ENCODE data around the gene MRPL12.

Gene MRPL12

DNA sequence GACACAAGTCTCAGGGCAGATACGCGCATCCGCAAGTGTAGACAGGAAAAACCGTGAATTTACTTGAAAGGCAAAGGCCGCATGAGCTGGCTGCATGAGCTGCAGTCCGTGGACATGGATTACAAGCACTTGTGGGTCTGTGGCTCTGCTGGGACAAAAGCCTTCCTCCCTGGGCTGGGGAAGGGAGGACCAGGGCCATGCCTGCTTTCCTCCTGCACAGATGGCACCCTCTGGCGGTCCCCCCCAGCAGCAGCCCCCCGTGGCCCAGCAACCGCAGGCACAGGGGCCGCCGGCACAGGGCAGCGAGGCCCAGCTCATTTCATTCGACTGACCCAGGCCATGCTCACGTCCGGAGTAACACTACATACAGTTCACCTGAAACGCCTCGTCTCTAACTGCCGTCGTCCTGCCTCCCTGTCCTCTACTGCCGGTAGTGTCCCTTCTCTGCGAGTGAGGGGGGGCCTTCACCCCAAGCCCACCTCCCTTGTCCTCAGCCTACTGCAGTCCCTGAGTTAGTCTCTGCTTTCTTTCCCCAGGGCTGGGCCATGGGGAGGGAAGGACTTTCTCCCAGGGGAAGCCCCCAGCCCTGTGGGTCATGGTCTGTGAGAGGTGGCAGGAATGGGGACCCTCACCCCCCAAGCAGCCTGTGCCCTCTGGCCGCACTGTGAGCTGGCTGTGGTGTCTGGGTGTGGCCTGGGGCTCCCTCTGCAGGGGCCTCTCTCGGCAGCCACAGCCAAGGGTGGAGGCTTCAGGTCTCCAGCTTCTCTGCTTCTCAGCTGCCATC lies 1.7 kb upstream of the MRPL12 start:
- no peak for DNase-seq (ENCODE audit: low read depth in 2 of 2)

DNA sequence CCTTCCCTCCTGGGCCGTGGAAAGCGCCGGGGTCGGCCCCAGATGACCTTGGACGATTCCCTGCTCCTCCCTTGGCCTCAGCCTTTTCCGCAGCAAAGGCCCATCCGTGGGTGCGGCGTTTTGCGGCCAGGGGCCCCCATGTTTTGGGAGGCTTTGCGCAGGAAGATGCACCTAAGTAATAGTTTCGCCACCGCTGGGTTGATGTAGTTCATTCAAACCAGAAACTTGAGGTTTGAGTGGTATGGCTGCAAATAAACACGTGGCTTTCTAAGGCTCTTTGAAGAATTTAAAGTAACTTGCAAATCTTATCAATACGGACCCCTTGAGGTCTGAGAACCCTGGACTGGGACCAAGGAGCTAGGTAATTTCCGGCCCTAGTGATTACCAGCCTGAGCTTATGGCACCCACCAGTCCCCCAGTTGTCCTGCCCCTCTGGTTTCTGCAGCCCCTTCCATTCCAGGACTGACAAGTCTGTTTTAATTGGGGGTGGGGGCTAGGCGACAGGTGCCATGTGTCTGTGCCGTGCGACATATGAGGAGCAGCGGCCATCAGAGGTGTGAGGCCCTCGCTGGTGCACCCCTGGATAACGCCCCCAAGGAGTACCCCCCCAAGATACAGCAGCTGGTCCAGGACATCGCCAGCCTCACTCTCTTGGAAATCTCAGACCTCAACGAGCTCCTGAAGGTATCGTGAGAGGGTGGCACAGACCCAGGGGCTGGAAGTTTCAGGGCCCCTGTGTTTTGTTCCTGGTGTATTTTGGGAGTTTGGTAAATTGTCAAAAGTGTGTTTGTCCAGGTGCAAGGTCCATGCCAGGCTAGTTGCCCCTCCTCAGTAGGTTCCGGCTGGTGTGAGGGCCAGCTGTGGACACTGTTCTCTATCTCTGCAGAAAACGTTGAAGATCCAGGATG lies 834 bp downstream of the MRPL12 start:
- no peak for DNase-seq (ENCODE audit: low read depth in 2 of 2)

DNA sequence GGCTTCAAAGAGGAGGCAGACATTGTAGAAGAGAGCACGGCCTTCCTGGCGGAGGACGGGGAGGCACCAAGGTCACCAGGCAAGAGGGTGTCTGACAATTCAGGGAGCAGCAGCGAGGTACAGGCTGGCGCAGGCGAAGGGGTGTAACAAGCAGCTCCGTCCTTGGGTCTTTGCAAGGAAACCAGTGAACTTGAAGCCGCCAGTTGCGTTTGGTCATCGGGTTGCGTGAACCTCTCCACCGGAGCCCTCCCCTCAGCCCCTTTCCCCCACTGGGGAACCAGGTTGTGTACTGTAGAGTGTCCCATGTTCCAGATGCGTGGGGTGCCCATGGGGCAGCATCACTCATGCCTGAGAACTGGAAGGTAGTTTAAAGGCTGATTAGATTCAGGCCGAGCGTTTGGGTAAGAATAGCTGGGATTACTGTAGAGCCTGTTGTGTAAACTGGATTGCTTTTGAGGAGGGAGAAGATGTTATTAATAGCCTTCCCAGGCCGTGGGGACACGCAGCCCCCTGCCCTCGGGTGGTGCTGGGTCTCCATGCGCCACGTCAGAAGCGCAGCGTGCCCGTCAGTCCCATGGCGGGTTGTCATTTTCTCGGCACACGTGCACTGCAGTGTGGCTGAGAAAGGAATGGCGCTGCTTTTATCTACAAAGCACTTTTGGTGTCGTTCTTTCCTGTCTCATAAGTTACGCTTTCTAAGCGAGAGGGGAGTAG lies 2.5 kb downstream of the MRPL12 start:
- no peak for DNase-seq (ENCODE audit: low read depth in 2 of 2)

DNA sequence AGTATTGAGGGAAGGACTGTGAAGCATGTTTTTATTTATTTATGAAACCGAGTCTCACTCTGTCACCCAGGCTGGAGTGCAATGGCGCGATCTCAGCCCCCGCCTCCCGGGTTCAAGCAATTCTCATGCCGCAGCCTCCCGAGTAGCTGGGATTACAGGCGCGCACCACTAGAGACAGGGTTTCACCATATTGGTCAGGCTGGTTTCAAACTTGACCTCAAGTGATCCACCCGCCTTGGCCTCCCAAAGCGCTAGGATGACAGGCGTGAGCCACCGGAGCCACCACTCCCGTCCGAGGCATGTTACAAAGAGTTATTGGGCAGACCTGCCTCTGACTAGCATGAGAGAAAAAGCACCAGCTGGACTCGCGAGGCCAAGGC lies 3.1 kb downstream of the MRPL12 start:
- no peak for DNase-seq (ENCODE audit: low read depth in 2 of 2)

DNA sequence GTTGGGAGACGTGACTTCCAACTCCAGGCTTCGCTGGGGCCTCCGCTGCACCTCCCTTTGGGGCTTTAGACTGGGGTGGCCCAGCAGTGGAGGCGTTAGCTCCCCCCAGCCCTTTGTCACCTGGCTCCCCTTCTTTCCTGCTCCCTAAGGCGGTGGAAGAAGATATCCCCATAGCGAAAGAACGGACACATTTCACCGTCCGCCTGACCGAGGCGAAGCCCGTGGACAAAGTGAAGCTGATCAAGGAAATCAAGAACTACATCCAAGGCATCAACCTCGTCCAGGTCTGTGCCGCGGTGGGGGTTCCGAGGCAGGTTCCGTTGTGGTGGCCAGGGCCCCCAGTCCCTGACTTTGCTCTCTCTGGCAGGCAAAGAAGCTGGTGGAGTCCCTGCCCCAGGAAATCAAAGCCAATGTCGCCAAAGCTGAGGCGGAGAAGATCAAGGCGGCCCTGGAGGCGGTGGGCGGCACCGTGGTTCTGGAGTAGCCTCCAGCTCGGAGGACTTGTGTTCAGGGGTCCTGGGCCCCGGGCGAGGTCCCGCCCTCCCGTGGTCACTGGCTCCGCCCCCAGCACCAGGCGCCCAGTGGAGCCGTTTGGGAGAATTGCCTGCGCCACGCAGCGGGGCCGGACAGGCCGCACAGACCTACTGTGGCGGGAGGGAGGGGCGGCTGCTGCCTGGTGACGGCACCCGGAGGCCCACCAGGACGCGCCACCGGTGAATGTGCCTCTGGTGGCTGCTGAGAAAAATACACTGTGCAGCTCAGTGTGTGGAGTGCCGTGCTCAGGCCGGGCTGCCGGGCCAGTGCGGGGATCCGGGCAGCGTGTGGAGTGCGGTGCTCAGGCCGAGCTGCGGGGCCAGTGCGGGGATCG lies 3.8 kb downstream of the MRPL12 start:
- DNase-seq (ENCODE audit: low read depth in 2 of 2) = no peak

GRCh38 chr17:81707725-81708646 lies 4.8 kb downstream of the MRPL12 start:
- no peak for DNase-seq (ENCODE audit: low read depth in 2 of 2)

DNA sequence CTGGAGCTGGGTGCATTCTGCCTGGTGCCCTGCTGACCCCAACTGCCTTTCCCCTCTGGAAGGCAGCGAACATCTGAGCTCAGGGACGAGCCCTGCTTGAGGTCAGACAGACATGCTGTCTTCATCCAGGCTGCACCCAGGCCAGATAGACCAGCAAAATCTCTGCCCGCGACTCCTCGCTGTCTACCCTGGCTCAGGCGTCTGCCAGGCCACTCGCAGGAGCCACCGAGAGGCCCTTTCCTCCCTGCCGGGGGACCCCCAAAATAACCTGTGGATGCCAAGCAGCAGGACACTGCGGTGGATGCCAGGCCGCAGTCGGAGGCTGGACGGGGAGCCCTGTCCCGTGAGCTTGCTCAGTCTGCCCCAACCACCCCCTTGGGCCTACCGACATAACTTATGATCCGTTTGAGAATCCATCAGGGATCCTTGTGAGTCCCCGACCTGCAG lies 5.6 kb downstream of the MRPL12 start:
- no peak for DNase-seq (ENCODE audit: low read depth in 2 of 2)

DNA sequence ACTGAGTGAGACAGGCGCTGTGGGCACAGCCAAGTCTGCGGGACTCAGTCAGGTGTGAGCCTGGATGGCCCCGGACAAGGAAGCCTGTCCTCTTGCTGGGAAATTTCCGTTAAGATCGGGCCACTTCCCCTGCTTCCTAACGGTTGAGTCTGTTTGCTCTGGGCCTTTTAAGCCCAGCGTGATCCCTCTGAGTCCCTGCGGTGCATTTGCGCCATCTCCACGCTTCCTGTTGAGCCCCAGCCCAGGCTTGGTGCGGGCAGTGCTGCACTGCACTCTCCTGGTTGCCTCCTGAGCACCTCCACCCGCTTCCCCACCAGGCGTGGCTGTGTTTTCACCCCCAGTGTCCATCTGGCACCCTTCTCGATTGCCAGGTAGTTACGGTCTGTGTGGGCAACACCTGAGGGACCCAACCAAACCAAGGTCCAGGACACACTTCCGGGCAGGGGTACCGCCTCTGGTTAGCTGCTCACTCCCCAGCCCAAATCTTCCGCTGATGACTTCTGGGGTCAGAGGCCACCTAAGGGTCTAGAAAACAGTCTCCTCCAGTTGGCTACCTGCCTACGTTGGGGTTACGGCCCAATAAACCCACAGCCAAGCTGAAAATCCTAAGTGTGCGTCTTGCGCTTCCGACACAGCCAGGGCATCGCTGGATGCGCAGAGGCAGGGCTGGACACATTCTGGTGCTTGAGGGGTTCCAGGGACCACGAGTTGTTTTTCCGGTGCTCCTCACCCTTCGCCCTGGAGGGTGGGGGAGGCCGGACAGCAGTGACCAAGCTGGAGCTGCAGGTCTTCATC lies 7.5 kb downstream of the MRPL12 start:
- DNase-seq (ENCODE audit: low read depth in 2 of 2) = no peak

- DNase-seq (ENCODE audit: low read depth in 2 of 2) = peak; percentile 71 to 79
Observed at GRCh38 chr17:81711814-81712467, 8.8 kb downstream of the MRPL12 start, which contains the start of gene SLC25A10. SLC25A10 (plus strand) TSS chr17:81712284; CDS start chr17:81712427, 143 bp downstream.

GRCh38 chr17:81712468-81713003 lies 9.4 kb downstream of the MRPL12 start:
- no peak for DNase-seq (ENCODE audit: low read depth in 2 of 2)

- no peak for DNase-seq (ENCODE audit: low read depth in 2 of 2)
Observed at GRCh38 chr17:81713004-81713555, 9.9 kb downstream of the MRPL12 start.

- no peak for DNase-seq (ENCODE audit: low read depth in 2 of 2)
Observed at GRCh38 chr17:81713556-81714411, 10.6 kb downstream of the MRPL12 start.

DNA sequence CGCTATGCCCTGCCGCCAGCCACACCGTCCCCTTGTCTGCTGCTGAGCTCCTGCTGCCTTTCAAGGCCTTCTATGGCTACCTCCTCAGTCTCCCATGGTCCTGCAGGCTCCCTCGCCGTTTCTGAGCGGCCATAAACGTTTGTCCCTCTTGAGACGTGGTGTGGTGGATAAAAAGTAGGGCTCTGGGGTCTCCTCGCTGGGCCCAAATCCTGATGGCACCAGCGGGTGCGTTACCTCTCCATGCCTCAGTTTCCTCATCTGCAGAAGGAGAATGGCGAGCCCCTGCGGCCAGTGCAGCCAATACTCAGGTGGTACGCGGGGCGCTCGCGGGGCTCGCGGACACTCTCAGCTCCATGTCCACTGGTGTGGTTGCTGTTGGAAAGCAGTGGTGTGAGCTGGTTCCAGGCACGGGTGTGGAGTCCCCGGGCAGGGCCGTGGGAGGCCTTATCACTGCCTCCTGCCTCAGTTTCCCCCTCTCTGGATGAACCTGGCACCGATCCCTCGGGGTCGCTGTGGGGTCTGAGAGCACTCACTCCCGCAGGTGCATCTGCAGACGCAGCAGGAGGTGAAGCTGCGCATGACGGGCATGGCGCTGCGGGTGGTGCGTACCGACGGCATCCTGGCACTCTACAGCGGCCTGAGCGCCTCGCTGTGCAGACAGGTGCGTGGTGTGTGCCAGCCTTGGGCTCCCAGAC lies 11.4 kb downstream of the MRPL12 start:
- DNase-seq (ENCODE audit: low read depth in 2 of 2) = no peak

GRCh38 chr17:81715107-81715871 lies 12.1 kb downstream of the MRPL12 start:
- DNase-seq (ENCODE audit: low read depth in 2 of 2) = no peak

- DNase-seq (ENCODE audit: low read depth in 2 of 2) = no peak
Observed at GRCh38 chr17:81715872-81716673, 12.9 kb downstream of the MRPL12 start.

Data from stimulated activated CD4-positive, alpha-beta T cell treated with anti-CD3 and anti-CD28 coated beads, Interleukin-12 subunit alpha, Interleukin-12 subunit beta, amount 100 ng/mL, for 24 hours (primary cell).